Mammary microvascular endothelial cell (primary cell): ENCODE measurements around the gene SLC7A6OS. TPM values are rescaled to one million over a fixed set of nuclear protein-coding genes. Genes with fewer than 3 reads are reported as not detected.

ENCODE experiments used
- total RNA-seq: library from RNA; depleted of rRNA; stranded (reverse); fragments of >200 nt; gene quantifications from 2 replicates; pipeline ENCODE4 v1.2.3, GENCODE V29; 2015

Gene SLC7A6OS
- 6.8 and 9.5 TPM in 2 replicates for total RNA-seq

DNA sequence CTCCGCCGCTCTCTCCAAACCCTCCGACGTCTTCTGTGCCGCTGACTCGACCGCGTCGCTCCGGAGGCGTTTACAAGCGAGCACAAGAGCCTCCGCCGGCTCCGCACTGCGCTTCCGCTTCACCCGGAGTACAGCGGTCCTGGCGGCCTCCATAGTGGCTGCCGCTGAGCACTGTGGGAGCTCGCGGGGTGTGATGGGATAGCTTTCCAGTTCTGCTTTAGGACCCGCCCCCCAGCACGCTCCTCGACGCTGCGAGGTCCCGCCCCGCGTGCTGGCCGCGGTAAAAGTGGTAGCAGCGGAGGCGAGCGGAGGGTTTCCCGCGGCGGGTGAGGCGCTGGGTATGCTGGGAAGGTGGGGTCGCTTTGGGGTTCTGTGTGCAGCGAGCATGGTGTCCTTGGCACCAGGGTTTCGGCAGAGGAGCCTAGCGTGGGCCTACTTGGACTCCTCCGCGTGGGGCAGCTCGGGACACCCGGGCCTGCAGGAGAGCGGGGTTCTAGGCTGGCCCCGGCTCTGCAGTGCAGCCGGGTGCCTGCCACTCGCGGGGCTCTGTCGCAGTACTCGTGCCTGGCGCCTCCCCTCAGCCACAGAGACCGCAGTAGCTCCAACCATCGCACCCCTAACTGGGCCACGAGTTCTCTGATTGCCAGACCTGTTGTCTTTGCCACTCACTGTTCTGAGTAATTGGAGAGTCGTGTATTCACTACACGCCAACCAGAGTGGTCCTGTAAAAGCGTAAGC, at the start of gene SLC7A6OS, which contains the start of gene PRMT7:
SLC7A6OS (minus strand) TSS at position 173 of the 738 bp plus-strand sequence; CDS start at position 153, 20 bp downstream.
PRMT7 (plus strand) TSS at position 246 of the 738 bp plus-strand sequence. CDS start 4,961 bp downstream, outside the sequence.

DNA sequence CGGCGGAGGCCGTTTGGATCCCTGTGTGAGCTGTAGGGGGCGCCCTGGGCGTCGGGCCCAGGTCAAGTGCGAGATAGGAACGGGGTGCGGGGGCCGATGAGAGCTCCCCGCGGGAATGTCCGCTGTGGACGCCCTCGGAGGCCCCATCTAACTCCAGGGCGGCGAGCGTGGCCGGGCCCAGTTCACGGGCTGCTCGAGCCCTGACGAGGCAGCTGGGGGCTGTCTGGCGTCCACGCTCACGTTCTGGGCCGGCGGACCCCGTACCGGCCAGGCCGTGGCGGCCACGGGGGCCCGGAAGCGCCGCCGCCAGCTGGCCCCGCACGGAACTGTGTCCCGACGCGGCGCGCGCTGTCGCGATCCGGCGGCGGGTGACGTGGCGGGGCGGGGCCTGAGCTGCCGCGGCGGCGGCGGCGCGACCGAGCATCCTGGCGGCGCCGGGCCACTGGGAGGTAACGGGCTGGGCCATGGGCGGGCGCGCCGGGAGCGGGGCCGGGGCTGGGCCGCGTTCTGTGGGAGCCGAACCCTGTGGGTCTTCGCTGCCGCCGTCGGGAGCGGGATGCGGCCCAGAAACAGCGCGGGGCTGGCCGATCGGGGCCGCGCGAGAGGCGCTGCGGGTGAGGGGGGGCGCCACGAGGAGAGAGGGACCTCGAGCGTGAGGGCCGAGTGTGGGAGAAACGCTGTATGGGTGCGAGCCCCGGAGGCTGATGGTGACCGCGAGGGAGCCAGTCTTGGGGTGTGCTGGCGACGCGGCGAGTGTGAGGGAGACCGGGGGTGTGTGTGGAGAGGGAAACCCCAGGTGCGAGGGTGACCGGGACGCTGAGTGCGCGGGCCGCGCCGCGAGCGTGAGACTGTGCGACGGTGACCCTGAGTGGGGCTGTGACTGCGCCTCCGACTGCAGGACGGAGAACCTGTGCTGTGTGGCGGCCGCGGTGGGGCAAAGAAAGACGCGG, 46.3 kb downstream of the SLC7A6OS start, which contains the start of gene SLC7A6:
SLC7A6 (plus strand) TSS at position 399 of the 950 bp plus-strand sequence. CDS start 10,201 bp downstream, outside the sequence.

Other genes starting within 250 kb of the SLC7A6OS start
- 21.0 and 22.1 TPM in 2 replicates for gene NFATC3, start 225.6 kb downstream of the SLC7A6OS start, total RNA-seq
- gene ESRP2, start 74.8 kb downstream of the SLC7A6OS start, total RNA-seq: 0.33 and 0.54 TPM in 2 replicates
- gene PLA2G15, start 65.6 kb downstream of the SLC7A6OS start, total RNA-seq: 22.2 and 31.4 TPM in 2 replicates
- gene SLC7A6, start 46.4 kb downstream of the SLC7A6OS start, total RNA-seq: 19.4 and 29.7 TPM in 2 replicates
- 37.2 and 39.9 TPM in 2 replicates for gene PRMT7, start 73 bp upstream of the SLC7A6OS start, total RNA-seq
- 0.05 TPM in 1 of 2 replicates, not detected in the other for gene SMPD3, start 137.6 kb upstream of the SLC7A6OS start, total RNA-seq
- 10.2 and 24.9 TPM in 2 replicates for gene ZFP90, start 228.3 kb upstream of the SLC7A6OS start, total RNA-seq